ENCODE measurements around the gene SLC25A53. TPM values are rescaled to one million over a fixed set of nuclear protein-coding genes. Genes with fewer than 3 reads are reported as not detected.
"Not testable (repeated sequence)": the region's sequence is repeated elsewhere in the genome, so short reads cannot be mapped to it uniquely, and the experiment has no call there.

SLC25A53 gene
- total RNA-seq, 1 donor from 2014 or later = 43.0 TPM

- DNase-seq (ENCODE audit: extremely low spot score in 2 of 2) = no peak
- no peaks in the 10 kb centered on the region for H3K27me3 ChIP-seq
- no peaks in the 10 kb centered on the region for H3K9me3 ChIP-seq
- no peak overlapping the region for H3K4me3 ChIP-seq
- H3K4me1 ChIP-seq = no peaks in the 10 kb centered on the region
- H3K27ac ChIP-seq = no peak overlapping the region
- intact Hi-C loops (cut with DNase I) = no loop called here
- no peaks in the 10 kb centered on the region for H3K36me3 ChIP-seq
- TF ChIP-seq POLR2AphosphoS5 (IDR thresholded peaks at IDR 0.05; ENCODE audit: insufficient read depth in 1 of 2, low read depth in 1 of 2) (no peak), POLR2A (IDR thresholded peaks at IDR 0.05) (no peak), CTCF (IDR thresholded peaks at IDR 0.05) (no peak)
Measured at GRCh38 chrX:104117759-104118158, 39.0 kb downstream of the SLC25A53 start.

GRCh38 chrX:104113222-104113965 is 43.4 kb downstream of the SLC25A53 start:
- TF ChIP-seq CTCF (IDR thresholded peaks at IDR 0.05) (peak in 1 of 3 experiments; percentile 22), POLR2A (IDR thresholded peaks at IDR 0.05) (no peak)
- intact Hi-C loops (cut with DNase I) = no loop called here
- peak overlapping the region; percentile 48 to 49 for H3K4me3 ChIP-seq
- no peaks in the 10 kb centered on the region for H3K4me1 ChIP-seq
- no peaks in the 10 kb centered on the region for H3K9me3 ChIP-seq
- no peaks in the 10 kb centered on the region for H3K36me3 ChIP-seq
- DNase-seq (ENCODE audit: extremely low spot score in 2 of 2) = no peak
- H3K27ac ChIP-seq = peak overlapping the region; percentile 72
- no peaks in the 10 kb centered on the region for H3K27me3 ChIP-seq

- no peaks in the 10 kb centered on the region for H3K9me3 ChIP-seq
- intact Hi-C loops (cut with DNase I) = no loop called here
- DNase-seq (ENCODE audit: extremely low spot score in 2 of 2) = no peak
- H3K27ac ChIP-seq = peak within 1 kb of the TSS; percentile 72
- H3K4me3 ChIP-seq = peak within 1 kb of the TSS; percentile 48 to 49
- H3K27me3 ChIP-seq = no peaks in the 10 kb centered on the region
- H3K4me1 ChIP-seq = no peaks in the 10 kb centered on the region
- no peaks in the 10 kb centered on the region for H3K36me3 ChIP-seq
- TF ChIP-seq POLR2AphosphoS5 (IDR thresholded peaks at IDR 0.05; ENCODE audit: insufficient read depth in 1 of 2, low read depth in 1 of 2) (peak in 1 of 2 donors; percentile 61), CTCF (IDR thresholded peaks at IDR 0.05) (no peak)
Measured at GRCh38 chrX:104112326-104112951, 44.4 kb downstream of the SLC25A53 start, which contains the start of gene ZCCHC18. ZCCHC18 (plus strand) TSS chrX:104112523; CDS start chrX:104114112, 1,589 bp downstream.

GRCh38 chrX:104110491-104111240 is 46.1 kb downstream of the SLC25A53 start:
- H3K36me3 ChIP-seq; intact Hi-C loops (cut with DNase I); H3K27ac ChIP-seq: not testable (repeated sequence)

GRCh38 chrX:104108955-104109354 is 47.9 kb downstream of the SLC25A53 start:
- DNase-seq (ENCODE audit: extremely low spot score in 2 of 2) = no peak
- H3K9me3 ChIP-seq = no peaks in the 10 kb centered on the region
- no peaks in the 10 kb centered on the region for H3K36me3 ChIP-seq
- no peak for TF ChIP-seq CTCF (IDR thresholded peaks at IDR 0.05)
- TF ChIP-seq POLR2AphosphoS5 (IDR thresholded peaks at IDR 0.05; ENCODE audit: insufficient read depth in 1 of 2, low read depth in 1 of 2) = no peak
- no peak for TF ChIP-seq POLR2A (IDR thresholded peaks at IDR 0.05)
- H3K27ac ChIP-seq = no peak overlapping the region
- H3K27me3 ChIP-seq = no peaks in the 10 kb centered on the region
- no peak overlapping the region for H3K4me3 ChIP-seq
- intact Hi-C loops (cut with DNase I) = no loop called here
- no peaks in the 10 kb centered on the region for H3K4me1 ChIP-seq

More at GRCh38 chrX:104110491-104111240, 46.1 kb downstream of the SLC25A53 start:
- not testable (repeated sequence) for DNase-seq (ENCODE audit: extremely low spot score in 2 of 2); H3K4me1 ChIP-seq; H3K4me3 ChIP-seq; H3K9me3 ChIP-seq; H3K27me3 ChIP-seq
